Right lobe of liver (tissue), 6 donors: ENCODE data around the gene DUXA. TPM values are rescaled to one million over a fixed set of nuclear protein-coding genes. Genes with fewer than 3 reads are reported as not detected.
"Not testable (repeated sequence)": the region's sequence is repeated elsewhere in the genome, so short reads cannot be mapped to it uniquely, and the experiment has no call there.

Experiments used
- ATAC-seq, 4 donors: fragments of 200-7000 bp; cut with Tn5 transposase; one replicate each; pipeline ENCODE4 v1.9.1; 2020; ENCODE audit warnings: mild to moderate bottlenecking in 4 of 4, moderate library complexity in 4 of 4
- DNase-seq, 3 donors: peaks; one replicate each; pipeline ENCODE4 v3.0.0-alpha.2; 2020
- H3K27ac ChIP-seq, 3 donors: fragments of 200-600 bp; one replicate each; pipeline ENCODE4 v1.8.0; 2022
- H3K27me3 ChIP-seq, 2 donors: fragments of 200-600 bp; one replicate each; pipeline ENCODE4 v1.8.0; 2022
- H3K36me3 ChIP-seq, 4 donors: fragments of 200-600 bp; sonication (generic) in 1 of 4; one replicate each; pipeline versions ENCODE4 v1.5.1 to v1.8.0; 2017 to 2022; ENCODE audit warnings: control low read depth in 1 of 4
- H3K4me1 ChIP-seq, 4 donors: fragments of 200-600 bp; sonication (generic) in 1 of 4; one replicate each; pipeline versions ENCODE4 v1.5.1 to v1.8.0; 2017 to 2022; ENCODE audit warnings: control low read depth in 1 of 4
- H3K4me3 ChIP-seq, 3 donors: fragments of 200-600 bp; one replicate each; pipeline ENCODE4 v1.8.0; 2022
- H3K9me3 ChIP-seq, 4 donors: fragments of 200-600 bp; sonication (generic) in 1 of 4; one replicate each; pipeline versions ENCODE4 v1.5.1 to v1.8.0; 2017 to 2022; ENCODE audit warnings: control low read depth in 1 of 4
- POLR2A ChIP-seq: fragments of 450-650 bp; IDR thresholded peaks from one replicate; pipeline ENCODE4 v1.6.1; 2017; ENCODE audit warnings: antibody characterized with exemption, mild to moderate bottlenecking
- WGBS: methylation state at CpG from one replicate; pipeline ENCODE4 v1.1.6; 2018; ENCODE audit warnings: low coverage, low lambda C conversion rate; ENCODE audit not compliant: insufficient coverage; ENCODE audit errors: missing lambda C conversion rate; 5-methylcytosine and 5-hydroxymethylcytosine counted together
- intact Hi-C, 2 donors: fragments of 100-400 bp; cut with DNase I; formaldehyde crosslinking; loops; one replicate each; pipeline versions ENCODE4 v1.11.2 to v1.14.1; 2022
- long read RNA-seq: library from polyadenylated mRNA; unstranded; transcript quantifications from one replicate; pipeline ENCODE4 v2.0.0, GENCODE V29; 2019
- total RNA-seq, 6 experiments: library from RNA; depleted of rRNA in 2 of 6; stranded (reverse); fragments of >200 nt in 2 of 6; fragmentation: NEBNext Ultra II Directional in 3 of 6; extraction: Animal tissue kit (Norgen Biotek cat#: 25700) in 3 of 6; gene quantifications; one replicate each; pipeline versions ENCODE4 v1.1.0 to v1.2.4, GENCODE V29; 2016 to 2023
- TF ChIP-seq, protein P1 (sequence below), 4 donors: fragments of 200-600 bp in 3 of 4; fragments of 450-650 bp in 1 of 4; IDR thresholded peaks; one replicate each; pipeline versions ENCODE4 v1.5.1 to v1.8.0; 2016 to 2022; ENCODE audit warnings: antibody characterized with exemption in 4 of 4, mild to moderate bottlenecking in 2 of 4
- donor health status: DM: no; HTN: yes; CAD: no.
- donor health status: DM: no; HTN: no; CAD: no.
- donor health status: DM: no; HTN: no; CAD: no.
- donor health status: DM: no; HTN: yes; CAD: no.
- donor health status: DM: no; HTN: yes; CAD: no.

Gene DUXA
- total RNA-seq = not detected
- long read RNA-seq = 0 reads

- ATAC-seq (no peak), DNase-seq (no peak)
- Histone ChIP-seq H3K27me3 (no peaks in the 10 kb centered on the region), H3K4me3 (no peak within 1 kb of the TSS), H3K27ac (no peak within 1 kb of the TSS), H3K4me1 (no peaks in the 10 kb centered on the region), H3K9me3 (no peaks in the 10 kb centered on the region), H3K36me3 (no peaks in the 10 kb centered on the region)
- intact Hi-C loops = no loop called here
- TF ChIP-seq, protein P1, sequence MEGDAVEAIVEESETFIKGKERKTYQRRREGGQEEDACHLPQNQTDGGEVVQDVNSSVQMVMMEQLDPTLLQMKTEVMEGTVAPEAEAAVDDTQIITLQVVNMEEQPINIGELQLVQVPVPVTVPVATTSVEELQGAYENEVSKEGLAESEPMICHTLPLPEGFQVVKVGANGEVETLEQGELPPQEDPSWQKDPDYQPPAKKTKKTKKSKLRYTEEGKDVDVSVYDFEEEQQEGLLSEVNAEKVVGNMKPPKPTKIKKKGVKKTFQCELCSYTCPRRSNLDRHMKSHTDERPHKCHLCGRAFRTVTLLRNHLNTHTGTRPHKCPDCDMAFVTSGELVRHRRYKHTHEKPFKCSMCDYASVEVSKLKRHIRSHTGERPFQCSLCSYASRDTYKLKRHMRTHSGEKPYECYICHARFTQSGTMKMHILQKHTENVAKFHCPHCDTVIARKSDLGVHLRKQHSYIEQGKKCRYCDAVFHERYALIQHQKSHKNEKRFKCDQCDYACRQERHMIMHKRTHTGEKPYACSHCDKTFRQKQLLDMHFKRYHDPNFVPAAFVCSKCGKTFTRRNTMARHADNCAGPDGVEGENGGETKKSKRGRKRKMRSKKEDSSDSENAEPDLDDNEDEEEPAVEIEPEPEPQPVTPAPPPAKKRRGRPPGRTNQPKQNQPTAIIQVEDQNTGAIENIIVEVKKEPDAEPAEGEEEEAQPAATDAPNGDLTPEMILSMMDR (IDR thresholded peaks at IDR 0.05) = no peak
- TF ChIP-seq POLR2A = no peak
- WGBS = 84% methylated on average over 6 of the region's 6 CpGs
Measured at GRCh38 chr19:57167385-57167784, at the start of gene DUXA. DUXA (minus strand) TSS chr19:57167485; CDS start chr19:57167443, 42 bp downstream.

- Histone ChIP-seq H3K9me3 (peaks cover 0 to 14% (median 0%) of the 10 kb centered on the region in 4 donors), H3K36me3 (peaks cover 0 to 41% (median 26%) of the 10 kb centered on the region in 4 donors), H3K4me1 (no peaks in the 10 kb centered on the region), H3K27ac (no peak overlapping the region), H3K4me3 (no peak overlapping the region), H3K27me3 (no peaks in the 10 kb centered on the region)
- 94% methylated on average over 3 of the region's 7 CpGs for WGBS
- TF ChIP-seq, protein P1 (IDR thresholded peaks at IDR 0.05) = no peak
- DNase-seq (no peak), ATAC-seq (no peak)
- intact Hi-C loops = no loop called here
Measured at GRCh38 chr19:57212109-57212508, 44.8 kb upstream of the DUXA start.

DNA sequence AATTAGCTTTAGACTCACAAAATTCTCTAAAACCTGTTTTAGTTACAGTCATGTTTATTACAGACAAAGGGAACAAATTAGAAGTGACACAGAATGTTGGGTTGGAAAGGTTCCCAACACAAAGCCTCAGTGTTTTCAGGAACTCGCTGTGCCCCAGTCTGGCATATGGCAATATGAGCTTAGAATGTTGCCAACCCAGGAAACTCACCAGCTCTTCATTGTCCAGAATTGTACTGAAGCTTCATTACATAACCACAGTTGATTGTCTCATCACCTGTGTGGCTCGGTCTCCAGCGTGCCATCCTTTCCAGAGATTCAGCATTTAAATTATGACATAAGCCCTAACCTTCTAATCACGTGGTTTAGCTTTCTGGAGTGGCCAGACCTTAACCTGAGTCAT is 43.1 kb upstream of the DUXA start:
- no peak for ATAC-seq
- intact Hi-C loops = no loop called here
- H3K4me3 ChIP-seq = no peak overlapping the region
- H3K36me3 ChIP-seq = peaks cover 0 to 48% (median 29%) of the 10 kb centered on the region in 4 donors
- no peaks in the 10 kb centered on the region for H3K27me3 ChIP-seq
- no peaks in the 10 kb centered on the region for H3K4me1 ChIP-seq
- H3K27ac ChIP-seq = no peak overlapping the region
- TF ChIP-seq POLR2A = no peak
- TF ChIP-seq, protein P1 (IDR thresholded peaks at IDR 0.05) = no peak
- WGBS = 96% methylated on average over 4 of the region's 4 CpGs
- peaks cover 0 to 14% (median 0%) of the 10 kb centered on the region in 4 donors for H3K9me3 ChIP-seq
- no peak for DNase-seq

- DNase-seq (no peak), ATAC-seq (no peak)
- Histone ChIP-seq H3K27me3 (no peaks in the 10 kb centered on the region), H3K36me3 (peaks cover 0 to 15% (median 3%) of the 10 kb centered on the region in 4 donors), H3K4me3 (no peak overlapping the region), H3K9me3 (no peaks in the 10 kb centered on the region), H3K4me1 (no peaks in the 10 kb centered on the region), H3K27ac (no peak overlapping the region)
- intact Hi-C loops = no loop called here
- WGBS = 64% methylated on average over 4 of the region's 5 CpGs
- TF ChIP-seq, protein P1 (IDR thresholded peaks at IDR 0.05) = no peak
- TF ChIP-seq POLR2A = no peak
Measured at GRCh38 chr19:57202160-57202559, 34.9 kb upstream of the DUXA start.

- intact Hi-C loops, H3K4me1 ChIP-seq, H3K27me3 ChIP-seq, H3K9me3 ChIP-seq, H3K4me3 ChIP-seq, H3K27ac ChIP-seq, DNase-seq, ATAC-seq: not testable (repeated sequence)
- 100% methylated on average over 5 of the region's 6 CpGs for WGBS
- H3K36me3 ChIP-seq = peaks cover 0 to 34% (median 14%) of the 10 kb centered on the region in 4 donors
Measured at GRCh38 chr19:57197874-57198273, 30.6 kb upstream of the DUXA start.
